ENCODE measurements around the gene ATP11B.

The ATP11B gene

GRCh38 chr3:182792901-182793662, at the start of gene ATP11B:
TSS of gene ATP11B (plus strand) at chr3:182793504. CDS start at chr3:182793760, 256 bp downstream.
- no peak for DNase-seq

GRCh38 chr3:182746959-182747358, 46.3 kb upstream of the ATP11B start:
- no peak for DNase-seq

GRCh38 chr3:182755308-182755707, 38.0 kb upstream of the ATP11B start:
- no peak for DNase-seq

- DNase-seq, result no peak
Observed at GRCh38 chr3:182755712-182756111, 37.6 kb upstream of the ATP11B start.

- DNase-seq, result no peak
Observed at GRCh38 chr3:182760576-182761164, 32.6 kb upstream of the ATP11B start.

GRCh38 chr3:182763896-182764295, 29.4 kb upstream of the ATP11B start:
- no peak for DNase-seq

GRCh38 chr3:182765287-182765686, 28.0 kb upstream of the ATP11B start:
- DNase-seq, result no peak

GRCh38 chr3:182766099-182766498, 27.2 kb upstream of the ATP11B start:
- DNase-seq, result no peak

- DNase-seq, result no peak
Observed at GRCh38 chr3:182768413-182768812, 24.9 kb upstream of the ATP11B start.

GRCh38 chr3:182769673-182770072, 23.6 kb upstream of the ATP11B start:
- DNase-seq, result no peak

GRCh38 chr3:182782149-182782548, 11.2 kb upstream of the ATP11B start:
- DNase-seq, result no peak

- DNase-seq, result no peak
Observed at GRCh38 chr3:182783106-182783505, 10.2 kb upstream of the ATP11B start.

- no peak for DNase-seq
Observed at GRCh38 chr3:182784542-182784941, 8.8 kb upstream of the ATP11B start.

- DNase-seq, result no peak
Observed at GRCh38 chr3:182785142-182785541, 8.2 kb upstream of the ATP11B start.

- DNase-seq, result no peak
Observed at GRCh38 chr3:182785756-182786155, 7.5 kb upstream of the ATP11B start.

- DNase-seq, result no peak
Observed at GRCh38 chr3:182786564-182787196, 6.6 kb upstream of the ATP11B start.

- DNase-seq, result no peak
Observed at GRCh38 chr3:182787302-182788036, 5.8 kb upstream of the ATP11B start.

- no peak for DNase-seq
Observed at GRCh38 chr3:182789371-182789770, 3.9 kb upstream of the ATP11B start.

- no peak for DNase-seq
Observed at GRCh38 chr3:182790612-182791011, 2.7 kb upstream of the ATP11B start.

GRCh38 chr3:182793663-182794454, 555 bp downstream of the ATP11B start:
- DNase-seq, result no peak

- DNase-seq, result no peak
Observed at GRCh38 chr3:182794455-182795388, 1.4 kb downstream of the ATP11B start.

Measured in NCI-H2029 treated with DMSO at 0.1 percent for 48 hours (cell line).